22Rv1 (cell line): Measurements from ENCODE around the gene BRAT1.
"Not testable (repeated sequence)": the region's sequence is repeated elsewhere in the genome, so short reads cannot be mapped to it uniquely, and the experiment has no call there.

Source experiments
- H3K27ac ChIP-seq: fragments of 450-650 bp; 2 replicates; pipeline ENCODE4 v1.5.1; 2017
- ZFX ChIP-seq: fragments of 450-650 bp; IDR thresholded peaks from 2 replicates; pipeline ENCODE4 v1.6.1; 2017; ENCODE audit warnings: antibody characterized with exemption, borderline replicate concordance
- TF ChIP-seq, protein P1 (sequence below): fragments of 450-650 bp; IDR thresholded peaks from 2 replicates; pipeline ENCODE4 v1.5.1; 2017; ENCODE audit warnings: mild to moderate bottlenecking

Gene BRAT1

GRCh38 chr7:2537981-2538851 lies 17.1 kb downstream of the BRAT1 start:
- no peak overlapping the region for H3K27ac ChIP-seq
- TF ChIP-seq ZFX: no peak
- TF ChIP-seq, protein P1, sequence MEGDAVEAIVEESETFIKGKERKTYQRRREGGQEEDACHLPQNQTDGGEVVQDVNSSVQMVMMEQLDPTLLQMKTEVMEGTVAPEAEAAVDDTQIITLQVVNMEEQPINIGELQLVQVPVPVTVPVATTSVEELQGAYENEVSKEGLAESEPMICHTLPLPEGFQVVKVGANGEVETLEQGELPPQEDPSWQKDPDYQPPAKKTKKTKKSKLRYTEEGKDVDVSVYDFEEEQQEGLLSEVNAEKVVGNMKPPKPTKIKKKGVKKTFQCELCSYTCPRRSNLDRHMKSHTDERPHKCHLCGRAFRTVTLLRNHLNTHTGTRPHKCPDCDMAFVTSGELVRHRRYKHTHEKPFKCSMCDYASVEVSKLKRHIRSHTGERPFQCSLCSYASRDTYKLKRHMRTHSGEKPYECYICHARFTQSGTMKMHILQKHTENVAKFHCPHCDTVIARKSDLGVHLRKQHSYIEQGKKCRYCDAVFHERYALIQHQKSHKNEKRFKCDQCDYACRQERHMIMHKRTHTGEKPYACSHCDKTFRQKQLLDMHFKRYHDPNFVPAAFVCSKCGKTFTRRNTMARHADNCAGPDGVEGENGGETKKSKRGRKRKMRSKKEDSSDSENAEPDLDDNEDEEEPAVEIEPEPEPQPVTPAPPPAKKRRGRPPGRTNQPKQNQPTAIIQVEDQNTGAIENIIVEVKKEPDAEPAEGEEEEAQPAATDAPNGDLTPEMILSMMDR: no peak

GRCh38 chr7:2535872-2536627 lies 19.3 kb downstream of the BRAT1 start:
- H3K27ac ChIP-seq: not testable (repeated sequence)

GRCh38 chr7:2534214-2534613 lies 21.1 kb downstream of the BRAT1 start:
- H3K27ac ChIP-seq: not testable (repeated sequence)

DNA sequence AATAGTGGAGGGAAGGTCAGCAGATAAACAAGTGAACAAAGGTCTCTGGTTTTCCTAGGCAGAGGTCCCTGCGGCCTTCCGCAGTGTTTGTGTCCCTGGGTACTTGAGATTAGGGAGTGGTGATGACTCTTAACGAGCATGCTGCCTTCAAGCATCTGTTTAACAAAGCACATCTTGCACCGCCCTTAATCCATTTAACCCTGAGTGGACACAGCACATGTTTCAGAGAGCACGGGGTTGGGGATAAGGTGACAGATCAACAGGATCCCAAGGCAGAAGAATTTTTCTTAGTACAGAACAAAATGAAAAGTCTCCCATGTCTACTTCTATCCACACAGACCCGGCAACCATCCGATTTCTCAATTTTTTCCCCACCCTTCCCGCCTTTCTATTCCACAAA lies 21.8 kb downstream of the BRAT1 start:
- H3K27ac ChIP-seq: not testable (repeated sequence)

DNA sequence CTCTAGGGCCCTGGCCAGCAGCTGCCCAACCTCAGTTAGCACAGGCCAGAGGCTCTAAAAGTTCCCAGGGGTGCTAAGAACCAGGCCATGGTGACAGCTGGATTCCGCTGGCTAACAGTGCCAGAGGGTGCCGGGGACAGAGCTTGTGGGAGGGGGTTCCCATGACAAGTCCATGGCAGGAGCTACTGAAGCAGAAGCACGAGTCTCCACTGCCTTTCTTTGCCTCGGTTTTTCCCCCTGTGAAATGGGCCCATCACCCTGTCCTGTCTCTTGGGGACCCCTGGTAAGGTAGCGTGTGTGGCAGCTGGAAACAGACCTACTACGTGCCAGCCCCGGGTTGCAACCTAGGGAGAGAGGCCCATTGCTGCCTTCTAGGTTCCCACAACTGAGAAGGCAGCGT lies 22.5 kb downstream of the BRAT1 start:
- not testable (repeated sequence) for H3K27ac ChIP-seq

DNA sequence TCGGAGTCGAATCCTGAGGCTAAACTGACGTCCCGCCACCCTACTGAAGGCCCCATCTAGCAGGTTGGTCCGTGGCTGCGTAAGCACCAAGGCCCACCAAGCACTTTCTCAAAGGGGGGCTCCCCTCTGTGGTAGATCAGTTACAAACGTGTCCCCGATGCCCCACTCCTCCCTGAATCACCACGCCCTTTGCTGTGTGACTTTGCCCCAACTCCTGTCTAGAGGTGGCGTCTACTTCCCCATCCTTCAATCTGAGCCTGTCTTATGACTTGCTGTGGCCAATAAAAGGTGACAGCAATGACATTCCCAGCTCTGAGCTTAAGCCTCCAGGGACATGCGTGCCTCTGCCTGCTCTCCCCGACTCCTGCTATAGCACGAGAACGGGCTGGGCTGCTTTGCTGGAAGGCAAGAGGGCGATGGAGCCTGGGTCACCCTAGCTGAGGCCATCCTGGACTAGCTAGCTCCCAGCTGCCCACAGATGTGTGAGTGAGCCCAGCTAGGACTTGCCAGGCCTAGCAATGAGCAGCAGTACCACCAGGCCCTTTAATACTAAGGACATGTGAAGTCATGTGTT lies 23.0 kb downstream of the BRAT1 start:
- not testable (repeated sequence) for H3K27ac ChIP-seq

- not testable (repeated sequence) for H3K27ac ChIP-seq
These were observed 23.6 kb downstream of the BRAT1 start for GRCh38 chr7:2531796-2532110.

DNA sequence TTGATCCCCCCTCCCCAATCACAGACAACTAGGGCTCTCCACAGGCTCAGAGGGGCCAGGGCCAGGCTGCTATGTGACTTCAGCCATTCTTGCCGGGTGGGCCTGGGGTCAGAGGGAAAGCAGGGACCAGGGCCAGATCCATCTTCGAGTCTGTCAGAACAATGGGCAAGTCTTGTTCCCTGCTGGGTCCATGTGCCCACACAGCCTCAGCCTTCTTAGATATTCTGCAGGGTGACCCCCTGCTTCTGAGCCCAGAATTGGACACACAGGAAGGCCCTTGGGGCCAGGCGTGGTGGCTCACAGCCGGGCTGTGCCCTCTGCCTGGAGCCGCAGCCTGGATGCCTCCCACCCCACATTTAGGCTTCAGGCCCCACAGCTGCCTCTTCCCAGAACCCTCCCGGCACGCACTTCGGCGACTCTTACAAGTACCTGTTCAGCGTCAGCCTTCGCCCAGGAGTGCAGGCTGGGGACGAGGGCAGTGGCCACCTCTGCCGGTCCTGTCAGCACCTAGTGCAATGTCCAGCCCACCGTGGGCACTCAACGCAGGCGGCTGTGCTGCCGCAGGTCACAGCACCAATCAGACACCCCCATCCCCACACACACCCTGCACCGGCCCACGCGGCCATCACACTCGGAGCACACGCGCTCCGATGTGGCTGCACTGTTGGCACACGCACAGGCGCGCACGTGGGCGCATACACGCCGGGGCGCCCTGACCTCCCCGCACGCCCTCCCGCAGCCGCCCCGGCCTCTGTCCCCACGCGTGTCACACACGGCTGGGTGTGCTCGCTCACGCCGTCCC lies 24.1 kb downstream of the BRAT1 start:
- not testable (repeated sequence) for H3K27ac ChIP-seq

DNA sequence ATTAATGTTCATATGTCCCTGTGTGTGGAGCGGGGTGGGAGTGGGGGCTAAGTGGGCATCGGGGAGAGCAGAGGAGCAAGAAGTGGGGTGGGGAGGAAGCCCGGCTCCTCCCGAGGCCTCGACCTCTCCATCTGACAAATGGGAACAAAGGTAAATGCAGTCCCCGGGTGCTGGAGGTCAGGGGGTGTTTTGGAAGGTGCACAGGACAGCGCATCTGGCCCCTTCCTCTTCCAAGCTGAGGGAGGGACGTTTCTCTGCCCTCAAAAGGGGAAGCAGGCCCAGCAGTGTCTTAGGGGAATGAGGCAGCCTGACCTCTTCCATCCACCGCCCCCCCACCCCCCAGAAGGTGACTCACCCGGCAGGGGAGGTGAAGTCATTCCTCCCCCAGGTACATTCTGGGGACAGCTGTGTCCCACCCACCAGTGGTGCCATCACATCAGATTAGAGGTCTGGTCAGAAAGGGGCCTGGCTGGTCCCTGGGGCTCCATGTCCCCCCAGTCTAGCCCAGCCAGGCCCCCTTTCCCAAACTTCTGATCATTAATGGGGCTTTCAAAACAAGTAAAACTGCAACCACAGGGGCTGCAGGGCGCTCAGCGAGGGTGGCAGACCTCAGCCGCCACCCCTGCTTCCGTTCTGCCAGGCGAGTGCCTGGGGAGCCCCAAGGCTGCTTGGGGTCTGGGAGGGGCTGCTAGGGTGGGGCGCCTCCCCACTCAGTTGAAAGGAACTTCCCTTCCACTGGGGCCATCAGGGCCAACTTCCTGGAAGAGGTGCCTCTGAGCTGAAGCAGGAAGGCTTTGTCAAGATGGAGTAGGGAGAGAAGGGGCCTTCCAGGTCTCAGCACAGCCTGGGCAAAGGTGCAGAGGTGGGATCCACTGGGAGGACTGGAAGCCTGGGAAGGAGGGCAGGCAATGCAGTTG lies 25.0 kb downstream of the BRAT1 start:
- no peak for TF ChIP-seq ZFX
- TF ChIP-seq, protein P1: no peak
- H3K27ac ChIP-seq: no peak overlapping the region; the same call in 1 of the 2 replicates

DNA sequence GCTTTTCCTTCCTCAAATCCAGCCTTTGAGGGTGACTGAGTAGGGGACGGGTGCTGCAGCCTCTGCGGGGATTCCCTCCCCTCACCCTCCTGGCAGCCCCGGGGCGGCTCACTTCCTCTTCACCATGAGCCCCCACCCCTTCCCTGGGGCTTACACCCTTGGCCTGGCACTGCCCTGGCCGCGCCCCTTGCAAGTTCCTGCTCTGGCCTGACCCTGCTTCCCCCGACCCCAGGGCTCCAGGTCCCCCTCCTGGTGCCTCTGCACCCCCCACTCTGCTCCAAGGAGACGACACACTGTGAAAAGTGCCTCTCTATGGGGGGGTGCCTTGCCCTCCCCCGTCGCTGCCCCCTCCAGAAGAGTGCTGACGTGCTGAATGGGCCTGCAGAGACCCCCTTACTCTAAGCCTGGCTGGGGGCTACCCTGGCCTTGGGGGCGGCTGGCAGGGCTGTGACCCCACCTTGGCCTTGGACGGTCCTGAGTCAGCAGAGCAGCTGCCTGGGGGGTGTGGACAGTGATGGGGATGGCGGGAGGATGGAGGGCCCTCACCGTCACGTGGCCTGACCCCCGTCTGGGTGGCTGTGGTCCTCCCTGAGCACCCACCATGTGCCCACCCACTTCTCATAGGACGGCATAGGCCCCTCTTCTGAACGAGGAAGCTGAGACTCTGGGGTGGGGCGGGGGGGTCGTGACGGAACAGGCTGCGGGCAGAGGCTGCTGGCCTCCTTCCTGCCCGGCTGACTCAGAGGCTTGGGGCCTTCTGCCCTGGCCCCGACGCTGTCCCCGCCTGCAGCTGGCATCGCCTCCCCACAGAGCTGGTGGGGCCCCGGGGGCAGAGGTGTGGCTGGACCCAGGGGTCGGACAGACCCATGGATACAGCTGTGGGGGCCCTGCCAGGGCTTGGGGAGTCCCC lies 25.9 kb downstream of the BRAT1 start:
- TF ChIP-seq ZFX: no peak
- TF ChIP-seq, protein P1: no peak
- H3K27ac ChIP-seq: no peak overlapping the region
